WERI-Rb-1 (cell line): ENCODE measurements around the gene DDR1.

ENCODE experiments used
- DNase-seq: peaks from one replicate; pipeline ENCODE4 v3.0.0-alpha.2; 2020
- H3K27ac ChIP-seq: fragments of 250-450 bp; sonication (Bioruptor Pico); 2 replicates; pipeline ENCODE4 v1.5.1; 2020; ENCODE audit warnings: mild to moderate bottlenecking, moderate library complexity
- H3K27me3 ChIP-seq: fragments of 250-450 bp; sonication (Bioruptor Pico); 2 replicates; pipeline ENCODE4 v1.5.1; 2021; ENCODE audit warnings: mild to moderate bottlenecking, low read depth, moderate library complexity; ENCODE audit not compliant: insufficient read depth, severe bottlenecking
- H3K36me3 ChIP-seq: fragments of 250-450 bp; sonication (Bioruptor Pico); 2 replicates; pipeline ENCODE4 v1.5.1; 2020; ENCODE audit warnings: mild to moderate bottlenecking, moderate library complexity
- H3K4me3 ChIP-seq: 2 replicates; pipeline ENCODE4 v1.5.1; 2011; ENCODE audit warnings: low read depth, mild to moderate bottlenecking, control low read depth, low read length
- H3K9me3 ChIP-seq: fragments of 250-450 bp; sonication (Bioruptor Pico); 2 replicates; pipeline ENCODE4 v1.5.1; 2021; ENCODE audit warnings: mild to moderate bottlenecking, moderate library complexity; ENCODE audit not compliant: severe bottlenecking
- TF ChIP-seq, protein P1 (sequence below): IDR thresholded peaks from 2 replicates; pipeline ENCODE4 v1.5.1; 2011; ENCODE audit warnings: low read depth, mild to moderate bottlenecking, control low read depth, inconsistent platforms, low read length

The DDR1 gene

DNA sequence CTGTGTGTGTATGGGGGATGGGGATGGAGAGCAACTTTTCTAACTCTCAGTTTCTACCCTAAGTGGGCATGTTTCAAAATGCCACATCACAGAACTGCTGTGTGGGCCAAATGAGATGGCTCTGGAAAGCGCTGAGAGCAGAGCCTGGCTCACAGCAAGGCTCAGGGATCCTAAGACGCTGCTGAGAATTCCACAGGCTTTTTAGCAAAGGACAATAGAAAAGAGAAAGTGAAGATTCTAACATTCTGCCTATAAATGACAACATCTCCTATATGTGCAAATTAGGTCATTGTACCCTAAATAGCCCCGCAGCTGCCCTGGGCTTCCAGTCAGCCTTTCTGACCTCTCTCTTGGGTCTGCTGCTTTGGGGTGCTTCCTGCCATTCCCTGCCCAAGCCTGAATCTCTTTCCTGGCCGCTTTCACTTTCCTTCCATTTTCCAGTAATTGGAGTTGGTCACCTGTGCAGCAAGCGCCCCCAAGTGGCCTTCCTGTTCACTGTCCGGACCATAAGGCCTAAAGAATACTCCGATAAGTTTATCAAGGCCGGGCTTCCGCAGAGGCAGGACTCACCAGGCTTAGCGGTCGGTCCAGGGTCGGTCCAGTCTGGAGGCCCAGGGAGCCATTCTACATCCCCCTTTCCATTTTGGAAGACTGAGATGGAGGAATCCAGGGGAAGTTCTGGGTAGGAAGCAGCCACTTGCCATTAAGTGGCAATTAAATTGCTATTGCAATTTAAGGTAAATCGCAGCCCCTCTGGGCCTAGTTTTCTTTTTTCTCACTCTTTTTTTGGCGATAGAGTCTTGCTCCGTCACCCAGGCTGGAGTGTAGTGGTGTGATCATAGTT, 6.7 kb upstream of the DDR1 start:
- Histone ChIP-seq H3K4me3 (no peak overlapping the region), H3K27ac (no peak overlapping the region)
- peak; percentile 94 for DNase-seq

DNA sequence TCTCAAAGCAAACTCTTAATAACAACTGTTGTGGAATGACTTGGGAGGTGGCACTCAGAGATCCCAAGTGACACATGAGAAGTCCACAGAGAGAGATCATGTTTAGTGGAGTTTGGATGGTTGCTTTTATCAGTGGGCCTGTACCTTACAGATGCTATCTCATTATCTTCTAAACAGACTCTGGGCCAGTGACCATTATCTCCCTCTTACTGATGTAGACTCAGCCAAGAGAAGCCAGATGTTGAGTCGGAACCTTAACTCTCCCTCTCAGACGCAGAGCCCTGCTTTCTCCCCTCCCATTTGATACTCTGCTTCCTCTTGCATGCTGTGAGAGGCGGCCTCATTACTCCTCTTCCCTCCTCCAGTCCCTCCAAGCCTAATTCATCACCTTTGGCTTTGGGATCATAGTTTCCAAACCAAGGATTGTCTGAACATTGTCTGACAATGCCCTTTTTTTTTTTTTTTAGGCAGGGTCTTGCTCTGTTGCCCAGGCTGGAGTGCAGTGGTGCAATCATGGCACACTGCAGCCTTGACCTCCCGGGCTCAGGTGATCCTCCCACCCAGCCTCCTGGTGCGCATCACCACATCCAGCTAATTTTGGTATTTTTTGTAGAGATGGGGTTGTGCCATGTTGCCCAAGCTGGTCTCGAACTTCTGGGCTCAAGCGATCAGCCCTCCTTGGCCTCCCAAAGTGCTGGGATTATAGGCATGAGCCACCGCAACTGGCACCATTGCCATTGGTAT, 4.5 kb upstream of the DDR1 start:
- Histone ChIP-seq H3K9me3 (peaks cover 3% of the 10 kb centered on the region), H3K4me3 (no peak overlapping the region), H3K36me3 (no peaks in the 10 kb centered on the region), H3K27me3 (no peaks in the 10 kb centered on the region), H3K27ac (no peak overlapping the region)
- DNase-seq, result no peak
- TF ChIP-seq, protein P1, sequence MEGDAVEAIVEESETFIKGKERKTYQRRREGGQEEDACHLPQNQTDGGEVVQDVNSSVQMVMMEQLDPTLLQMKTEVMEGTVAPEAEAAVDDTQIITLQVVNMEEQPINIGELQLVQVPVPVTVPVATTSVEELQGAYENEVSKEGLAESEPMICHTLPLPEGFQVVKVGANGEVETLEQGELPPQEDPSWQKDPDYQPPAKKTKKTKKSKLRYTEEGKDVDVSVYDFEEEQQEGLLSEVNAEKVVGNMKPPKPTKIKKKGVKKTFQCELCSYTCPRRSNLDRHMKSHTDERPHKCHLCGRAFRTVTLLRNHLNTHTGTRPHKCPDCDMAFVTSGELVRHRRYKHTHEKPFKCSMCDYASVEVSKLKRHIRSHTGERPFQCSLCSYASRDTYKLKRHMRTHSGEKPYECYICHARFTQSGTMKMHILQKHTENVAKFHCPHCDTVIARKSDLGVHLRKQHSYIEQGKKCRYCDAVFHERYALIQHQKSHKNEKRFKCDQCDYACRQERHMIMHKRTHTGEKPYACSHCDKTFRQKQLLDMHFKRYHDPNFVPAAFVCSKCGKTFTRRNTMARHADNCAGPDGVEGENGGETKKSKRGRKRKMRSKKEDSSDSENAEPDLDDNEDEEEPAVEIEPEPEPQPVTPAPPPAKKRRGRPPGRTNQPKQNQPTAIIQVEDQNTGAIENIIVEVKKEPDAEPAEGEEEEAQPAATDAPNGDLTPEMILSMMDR, result no peak

More for the DNA sequence above, 6.7 kb upstream of the DDR1 start:
- TF ChIP-seq, protein P1, result peak; percentile 91
- Histone ChIP-seq H3K36me3 (no peaks in the 10 kb centered on the region), H3K9me3 (peaks cover 8% of the 10 kb centered on the region), H3K27me3 (no peaks in the 10 kb centered on the region)

DNA sequence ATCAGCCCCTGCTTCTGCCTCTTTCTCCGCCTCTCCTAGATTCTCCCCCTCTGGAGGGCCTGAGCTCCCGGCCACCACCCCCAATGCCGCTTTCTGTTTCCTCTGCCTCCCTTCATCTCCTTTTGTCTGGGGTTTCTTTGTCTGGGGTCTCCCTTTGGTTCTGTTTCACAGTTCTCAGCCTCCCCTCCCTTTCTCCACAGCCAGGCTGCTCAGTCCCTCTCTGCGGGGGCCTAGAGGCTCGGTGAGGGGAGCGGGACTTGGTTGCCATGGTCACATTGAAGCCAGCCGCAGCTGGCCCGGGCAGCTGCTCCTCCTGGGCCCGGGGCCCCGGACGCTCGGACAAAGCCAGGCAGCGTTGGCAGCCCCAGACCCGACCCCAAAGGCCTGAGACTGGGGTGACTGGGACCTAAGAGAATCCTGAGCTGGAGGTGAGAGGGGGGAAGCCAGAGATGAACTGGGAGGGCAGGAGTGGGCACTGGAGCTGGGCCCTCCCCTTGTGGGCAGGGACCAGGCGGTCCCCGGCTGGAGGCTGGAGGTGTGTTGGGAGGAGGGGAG, 3.5 kb upstream of the DDR1 start:
- TF ChIP-seq, protein P1, result no peak
- Histone ChIP-seq H3K4me3 (peak overlapping the region; percentile 30), H3K9me3 (no peaks in the 10 kb centered on the region), H3K27me3 (no peaks in the 10 kb centered on the region), H3K27ac (peak overlapping the region; percentile 7; the same call in 1 of the 2 replicates), H3K36me3 (peaks cover 2% of the 10 kb centered on the region)
- DNase-seq, result peak; percentile 68

DNA sequence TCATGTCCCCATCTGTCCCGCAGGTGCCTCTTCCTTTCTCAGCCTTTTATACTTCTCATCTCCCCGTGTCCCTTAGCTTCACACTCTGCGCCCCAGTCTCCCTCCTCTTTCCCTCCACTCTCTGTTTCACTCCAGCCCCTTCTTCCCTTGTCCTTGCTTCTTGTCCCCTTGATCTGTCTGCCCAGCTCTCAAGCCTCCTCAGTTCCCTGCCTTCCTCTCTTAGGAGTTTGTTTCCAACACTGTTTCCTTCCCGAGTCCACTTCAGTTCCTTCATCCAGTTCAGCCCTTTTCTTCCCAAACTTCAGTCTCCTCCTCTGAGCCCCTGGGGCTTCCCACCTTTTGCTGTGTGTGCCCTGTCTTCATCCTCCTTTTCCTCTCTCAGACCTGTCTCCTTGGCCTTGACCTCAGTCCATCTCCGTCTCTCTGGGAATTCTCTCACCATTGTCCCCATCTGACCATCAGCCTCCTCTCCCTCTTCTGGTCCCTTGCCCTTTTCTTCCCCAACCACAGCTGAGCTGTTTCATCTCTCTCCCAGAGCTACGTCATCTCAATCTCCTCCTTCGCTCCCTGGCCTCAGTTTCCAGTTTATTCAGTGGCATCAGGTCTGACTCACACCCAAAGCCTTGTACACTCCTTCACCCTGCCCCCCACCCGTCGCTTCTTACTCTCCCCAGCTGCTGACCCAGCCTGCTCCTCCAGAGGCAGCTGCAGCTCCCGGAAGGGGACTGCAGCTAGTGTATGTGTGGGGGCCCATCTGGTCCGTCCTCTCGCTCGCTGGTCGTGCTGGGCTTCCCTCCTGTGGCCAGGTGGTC, 2.7 kb upstream of the DDR1 start:
- Histone ChIP-seq H3K36me3 (peaks cover 4% of the 10 kb centered on the region), H3K4me3 (no peak overlapping the region), H3K27me3 (no peaks in the 10 kb centered on the region), H3K27ac (peak overlapping the region; percentile 84; the same call in 1 of the 2 replicates), H3K9me3 (no peaks in the 10 kb centered on the region)
- TF ChIP-seq, protein P1, result no peak
- DNase-seq, result peak; percentile 78

DNA sequence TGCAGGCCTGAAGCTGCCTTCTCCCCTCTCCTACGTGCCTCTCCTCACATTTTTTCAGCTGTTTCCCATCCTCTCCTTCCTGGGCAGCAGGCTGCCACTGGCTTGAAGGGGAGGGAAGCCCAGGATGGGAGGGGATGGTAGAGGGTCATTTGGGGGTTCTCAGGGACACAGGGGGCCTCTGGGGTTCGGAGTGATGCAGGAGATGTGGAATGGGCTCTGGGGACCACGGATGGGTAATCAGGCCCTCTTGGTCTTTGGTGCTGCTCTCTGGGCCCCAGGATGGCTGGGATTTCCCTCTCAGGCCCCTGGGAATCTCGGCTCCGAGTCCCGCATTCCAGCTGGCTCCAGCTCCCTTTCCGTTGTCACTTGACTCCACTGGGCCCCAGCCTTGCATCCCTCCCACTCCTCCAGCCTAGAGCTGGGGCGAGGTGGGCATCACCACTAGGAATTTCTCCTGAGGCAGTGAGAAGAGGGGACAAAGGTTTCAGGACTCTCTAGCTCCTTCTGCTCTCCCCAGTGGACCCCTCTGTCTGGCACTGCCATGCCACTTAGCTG, 2.0 kb upstream of the DDR1 start:
- no peak overlapping the region for H3K4me3 ChIP-seq

More for the DNA sequence above, 2.0 kb upstream of the DDR1 start:
- H3K27ac ChIP-seq, result peak overlapping the region; percentile 84
- no peak for DNase-seq
- H3K36me3 ChIP-seq, result peaks cover 4% of the 10 kb centered on the region
- H3K27me3 ChIP-seq, result no peaks in the 10 kb centered on the region
- no peaks in the 10 kb centered on the region for H3K9me3 ChIP-seq
- TF ChIP-seq, protein P1, result no peak
